Activated naive CD8-positive, alpha-beta T cell treated with anti-CD3 and anti-CD28 coated beads, Interleukin-2, amount 50 U/mL, for 16 hours (primary cell): ENCODE results near the gene GPR32.
"Not testable (repeated sequence)": the region's sequence is repeated elsewhere in the genome, so short reads cannot be mapped to it uniquely, and the experiment has no call there.

Experiments used
- DNase-seq: peaks from one replicate; pipeline ENCODE4 v3.0.0-alpha.2; 2020; ENCODE audit warnings: low read depth, low spot score

Gene GPR32

DNA sequence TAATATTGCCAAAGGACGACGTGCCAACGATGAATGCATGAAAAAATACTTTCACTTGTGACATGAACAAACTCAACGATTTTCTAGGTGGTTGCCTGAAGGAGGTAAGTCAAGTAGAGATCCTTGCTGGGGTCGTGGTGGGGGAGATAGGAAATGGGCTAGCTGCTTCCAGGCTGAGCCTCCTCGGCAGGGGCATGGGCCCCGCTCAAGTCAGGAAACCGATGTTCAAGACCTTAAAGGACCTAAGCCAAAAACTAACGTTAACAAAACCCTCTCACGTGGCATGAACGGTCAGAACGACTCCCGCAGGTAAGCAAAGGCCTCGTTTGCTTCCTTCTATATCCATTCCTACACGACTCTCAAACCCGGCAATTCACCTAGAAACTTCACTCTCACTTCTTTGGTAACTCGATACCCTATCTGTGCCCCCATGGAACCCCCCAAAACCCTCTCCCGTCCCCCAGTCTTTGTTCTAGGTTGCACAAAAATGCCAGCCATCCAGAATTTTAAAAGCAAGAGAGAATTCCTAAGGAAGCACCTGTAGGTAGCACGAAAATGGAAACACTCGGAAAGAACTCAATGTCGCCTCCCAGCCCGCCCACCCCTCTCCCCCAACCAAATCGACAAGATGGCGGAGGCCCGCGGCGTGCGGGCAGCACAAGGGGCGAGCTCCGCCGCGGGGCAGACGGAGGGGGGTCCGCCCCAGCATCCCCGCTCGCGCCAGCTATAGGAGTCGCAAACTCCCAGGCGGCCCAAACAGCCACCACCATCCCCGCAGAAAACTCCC is 33.6 kb downstream of the GPR32 start:
- no peak for DNase-seq

DNA sequence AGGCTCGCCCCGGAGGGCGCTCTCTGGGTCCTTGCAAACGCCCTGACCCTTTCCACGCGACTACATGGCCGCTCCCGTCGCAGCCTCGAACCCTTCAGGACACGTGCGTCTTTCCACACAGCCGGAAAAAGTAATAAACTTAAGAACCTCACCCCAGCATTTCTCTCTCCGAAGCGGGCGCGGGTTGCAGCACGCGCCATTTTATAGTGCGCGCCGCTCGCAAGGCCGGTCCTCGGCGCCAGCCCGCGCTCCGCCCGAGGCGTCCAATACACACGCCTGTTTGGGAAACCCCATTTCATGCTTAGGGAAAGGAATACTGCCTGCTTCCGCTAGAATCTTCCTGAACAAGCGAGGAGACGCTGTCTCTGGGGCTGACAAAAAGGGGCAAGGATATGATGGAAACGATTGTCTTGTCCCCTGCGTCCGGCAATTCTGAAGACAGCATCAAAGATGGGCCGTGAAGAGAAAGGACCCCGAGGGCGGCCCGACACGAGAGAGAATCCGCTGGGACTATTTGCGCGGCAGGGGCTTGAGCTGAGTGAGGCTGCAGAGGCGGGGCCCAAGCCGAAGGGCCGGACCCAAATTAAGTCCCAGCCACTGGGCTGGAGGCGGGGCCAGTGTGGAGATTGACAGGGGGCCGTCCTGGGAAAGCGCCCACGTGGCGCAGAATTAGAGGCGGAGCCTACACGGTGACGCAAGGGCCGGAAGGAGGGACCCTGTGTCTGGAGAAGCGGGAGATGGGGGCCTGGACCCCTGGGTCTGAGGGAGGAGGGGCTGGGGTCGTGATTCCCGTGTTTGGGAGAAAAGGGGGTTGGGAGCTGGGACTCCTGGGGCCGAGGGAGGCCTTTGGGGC is 34.4 kb downstream of the GPR32 start:
- peak; percentile 97 for DNase-seq

DNA sequence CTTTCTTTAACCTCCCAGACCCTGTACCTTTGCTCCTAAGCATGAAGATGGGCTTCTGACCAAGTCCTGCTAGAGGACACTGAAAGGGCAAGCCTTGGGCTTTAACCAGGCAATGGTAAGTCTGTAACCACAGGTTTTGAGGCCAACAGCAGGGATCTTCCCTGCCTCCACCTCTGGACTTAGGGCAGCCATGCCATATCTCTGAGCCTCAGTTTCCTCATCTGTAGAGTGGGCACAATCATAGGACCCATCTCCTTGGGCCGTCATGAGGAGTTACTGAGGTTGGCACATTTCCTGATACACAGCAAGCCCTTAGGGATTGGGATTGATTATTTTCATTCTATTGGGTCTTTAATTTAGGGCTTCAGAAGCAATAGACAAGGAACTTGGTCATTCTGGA is 38.6 kb downstream of the GPR32 start:
- DNase-seq: no peak

DNA sequence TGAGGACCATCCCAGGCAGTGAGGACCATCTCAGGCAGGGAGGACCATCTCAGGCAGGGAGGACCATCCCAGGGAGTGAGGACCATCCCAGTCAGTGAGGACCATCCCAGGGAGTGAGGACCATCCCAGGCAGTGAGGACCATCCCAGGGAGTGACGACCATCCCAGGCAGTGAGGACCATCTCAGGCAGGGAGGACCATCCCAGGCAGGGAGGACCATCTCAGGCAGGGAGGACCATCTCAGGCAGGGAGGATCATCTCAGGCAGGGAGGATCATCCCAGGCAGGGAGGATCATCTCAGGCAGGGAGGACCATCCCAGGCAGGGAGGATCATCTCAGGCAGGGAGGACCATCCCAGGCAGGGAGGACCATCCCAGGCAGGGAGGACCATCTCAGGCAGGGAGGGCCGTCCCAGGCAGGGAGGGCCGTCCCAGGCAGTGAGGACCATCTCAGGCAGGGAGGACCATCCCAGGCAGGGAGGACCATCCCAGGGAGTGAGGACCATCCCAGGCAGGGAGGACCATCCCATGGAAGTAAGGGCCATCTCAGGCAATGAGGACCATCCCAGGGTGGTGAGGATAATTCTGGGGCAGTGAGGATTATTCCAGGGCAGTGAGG is 41.5 kb downstream of the GPR32 start:
- not testable (repeated sequence) for DNase-seq

DNA sequence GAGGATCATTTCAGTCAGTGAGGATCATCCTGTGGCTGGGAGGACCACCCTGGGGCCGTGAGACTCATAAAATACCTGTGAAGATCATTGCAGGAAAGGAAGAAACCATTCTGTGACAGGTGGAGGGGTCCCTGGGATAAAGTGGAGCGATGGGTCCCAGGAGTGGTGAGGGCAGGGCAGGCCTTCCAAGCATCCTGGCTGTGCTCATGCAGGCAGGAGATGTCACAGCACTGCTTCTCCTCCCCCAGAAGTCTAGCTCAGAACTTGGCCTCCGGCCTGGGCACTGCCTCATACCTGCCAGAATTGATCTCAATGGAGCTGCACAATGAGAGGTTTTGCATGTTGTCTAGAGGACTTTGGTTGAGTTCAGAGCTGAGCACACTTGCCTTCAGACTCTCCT is 42.2 kb downstream of the GPR32 start:
- DNase-seq: no peak

DNA sequence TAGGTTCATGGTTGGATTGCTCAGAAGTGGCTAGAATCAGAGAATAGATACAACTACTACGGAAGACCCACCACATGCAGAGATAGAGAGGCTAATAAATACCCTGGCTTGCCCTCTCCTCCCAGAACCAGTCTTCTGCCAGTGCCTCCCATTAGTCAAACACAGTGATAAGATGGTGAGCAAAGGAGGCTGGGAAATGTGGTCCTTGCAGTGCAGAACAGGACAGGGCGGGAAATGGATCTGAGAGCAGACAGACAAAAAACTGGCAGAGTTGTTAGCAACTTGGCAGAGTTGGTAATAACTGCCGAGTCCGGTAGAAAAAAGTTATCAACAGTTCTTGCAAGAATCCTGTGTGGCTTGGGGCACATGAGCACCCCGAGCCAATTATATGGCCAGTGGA is 44.6 kb downstream of the GPR32 start:
- no peak for DNase-seq

DNA sequence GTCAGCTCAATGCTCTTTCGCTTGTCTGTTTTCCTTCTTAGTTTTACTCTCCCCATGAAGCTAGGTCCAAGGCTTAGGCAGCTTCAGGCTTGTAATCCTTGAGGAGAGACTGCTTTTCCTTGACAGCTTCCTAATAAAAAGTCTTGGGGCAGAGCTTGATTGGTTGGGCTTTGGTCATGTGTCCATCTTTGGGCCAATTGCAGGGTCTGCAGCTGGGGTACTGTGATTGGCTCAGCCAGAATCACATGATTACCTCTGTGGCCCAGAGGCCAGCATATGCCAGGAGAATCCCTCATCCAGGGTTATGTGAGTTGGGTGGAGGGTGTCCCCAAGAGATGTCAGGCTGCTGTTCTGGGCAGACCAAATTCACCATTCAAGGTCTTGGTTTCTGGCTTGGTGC is 45.2 kb downstream of the GPR32 start:
- DNase-seq: no peak

DNA sequence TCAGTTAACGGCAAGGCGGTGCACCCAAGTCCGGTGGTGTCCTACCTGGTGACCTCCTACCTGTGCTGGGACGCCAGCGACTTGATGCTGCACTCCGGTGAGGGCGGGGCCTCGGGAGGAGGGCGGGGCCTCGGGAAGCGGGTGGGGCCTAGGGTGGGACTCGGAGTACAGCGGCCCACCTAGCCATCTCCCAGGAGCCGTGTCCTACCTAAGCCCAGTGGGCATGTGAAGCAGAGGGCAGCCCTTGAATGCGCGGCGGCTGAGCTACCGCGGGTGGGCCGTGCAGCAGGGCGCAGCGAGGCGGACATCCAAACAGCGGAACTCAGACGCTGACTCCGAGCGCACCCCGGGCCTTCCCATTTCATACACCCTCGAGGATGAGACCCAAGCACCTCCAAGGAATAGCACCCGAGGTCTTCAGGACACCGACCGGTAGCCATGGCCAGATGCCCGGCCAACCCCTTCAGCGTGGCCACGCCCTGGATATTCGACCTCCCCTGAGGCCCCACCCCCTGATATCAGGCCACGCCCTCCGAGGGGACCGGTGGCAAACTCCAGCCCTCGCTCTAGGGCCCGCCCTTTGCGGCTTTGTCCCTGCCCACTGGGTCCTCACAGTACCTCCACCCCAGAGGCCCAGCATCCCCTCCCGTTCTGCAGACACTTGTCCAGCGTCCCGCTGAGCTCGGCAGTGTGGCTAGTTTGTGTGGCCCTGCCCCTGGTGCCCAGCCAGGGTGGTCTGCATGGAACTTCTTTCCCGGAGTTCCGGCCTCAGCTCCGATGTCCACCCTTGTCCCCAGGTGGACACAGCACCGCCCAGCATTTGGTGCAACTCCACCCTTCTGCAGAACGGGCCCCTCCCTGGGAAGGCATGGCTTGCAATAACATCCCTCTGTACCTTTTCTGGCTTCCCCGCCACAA is 47.9 kb downstream of the GPR32 start:
- DNase-seq: no peak

DNA sequence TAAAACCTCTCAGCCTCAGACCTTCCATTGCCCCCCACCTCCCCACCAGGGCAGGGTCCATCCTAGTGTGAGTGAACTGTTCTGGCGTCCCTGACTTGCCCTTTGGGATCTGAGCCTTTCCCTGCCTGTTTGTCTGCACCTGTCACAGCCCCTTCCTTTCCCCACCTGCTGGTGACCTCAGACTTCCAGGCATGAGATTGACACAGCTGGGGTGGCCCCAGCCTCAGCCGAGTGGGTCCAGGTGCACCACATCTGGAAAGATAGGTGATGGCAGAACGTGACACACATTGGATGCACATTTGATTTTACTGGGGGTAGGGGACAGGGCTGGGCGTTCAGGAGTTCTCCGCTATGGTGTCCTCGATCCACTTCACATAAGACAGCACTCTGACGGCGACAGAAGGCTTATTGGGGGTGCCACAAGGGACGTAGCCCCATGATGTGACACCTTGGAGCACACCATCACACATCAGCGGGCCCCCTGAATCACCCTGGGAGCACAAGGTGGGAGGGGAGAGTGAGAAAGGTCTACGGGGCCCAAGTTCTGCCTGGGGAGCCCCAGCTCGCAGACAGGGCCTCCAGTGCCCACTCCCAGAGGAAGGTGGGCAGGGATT is 48.7 kb downstream of the GPR32 start:
- no peak for DNase-seq

DNA sequence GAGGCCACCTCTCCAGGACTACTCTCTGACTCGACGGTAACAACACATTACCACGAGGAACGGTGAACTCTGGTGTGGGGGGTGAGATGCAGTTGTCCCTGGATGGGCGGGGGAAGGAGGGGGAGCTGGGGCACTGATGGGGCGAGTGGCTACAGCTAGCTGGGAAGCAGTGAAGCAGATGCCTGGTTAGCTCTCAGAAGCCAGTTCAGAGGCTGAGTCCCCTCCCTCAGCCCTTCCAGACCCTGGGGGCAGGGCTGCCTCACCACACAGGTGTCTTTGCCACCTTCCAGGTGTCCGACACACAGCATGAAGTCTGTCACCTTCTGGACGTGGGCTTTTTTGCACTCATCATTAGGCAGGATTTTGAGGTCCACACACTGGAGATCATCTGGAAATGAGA is 49.4 kb downstream of the GPR32 start:
- no peak for DNase-seq

DNA sequence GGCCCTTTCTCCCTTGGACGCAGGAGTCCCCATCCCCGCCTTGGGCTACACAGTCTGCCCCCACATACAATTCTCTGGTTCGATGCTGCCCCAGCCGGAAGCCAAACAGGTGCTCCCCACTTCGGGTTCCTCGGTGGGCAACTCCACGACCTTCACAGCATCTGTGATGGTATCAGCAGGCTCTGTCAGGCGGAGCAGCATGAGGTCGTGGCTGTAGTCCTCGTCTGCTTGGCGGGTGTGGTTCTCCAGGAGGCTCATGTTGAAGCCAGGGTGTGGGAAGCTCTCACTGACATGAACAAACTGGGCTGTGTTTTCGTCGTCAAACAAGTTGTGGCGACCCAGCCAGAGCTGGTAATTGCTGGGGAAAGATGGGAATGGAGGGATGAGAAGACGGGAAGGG is 49.8 kb downstream of the GPR32 start:
- no peak for DNase-seq

DNA sequence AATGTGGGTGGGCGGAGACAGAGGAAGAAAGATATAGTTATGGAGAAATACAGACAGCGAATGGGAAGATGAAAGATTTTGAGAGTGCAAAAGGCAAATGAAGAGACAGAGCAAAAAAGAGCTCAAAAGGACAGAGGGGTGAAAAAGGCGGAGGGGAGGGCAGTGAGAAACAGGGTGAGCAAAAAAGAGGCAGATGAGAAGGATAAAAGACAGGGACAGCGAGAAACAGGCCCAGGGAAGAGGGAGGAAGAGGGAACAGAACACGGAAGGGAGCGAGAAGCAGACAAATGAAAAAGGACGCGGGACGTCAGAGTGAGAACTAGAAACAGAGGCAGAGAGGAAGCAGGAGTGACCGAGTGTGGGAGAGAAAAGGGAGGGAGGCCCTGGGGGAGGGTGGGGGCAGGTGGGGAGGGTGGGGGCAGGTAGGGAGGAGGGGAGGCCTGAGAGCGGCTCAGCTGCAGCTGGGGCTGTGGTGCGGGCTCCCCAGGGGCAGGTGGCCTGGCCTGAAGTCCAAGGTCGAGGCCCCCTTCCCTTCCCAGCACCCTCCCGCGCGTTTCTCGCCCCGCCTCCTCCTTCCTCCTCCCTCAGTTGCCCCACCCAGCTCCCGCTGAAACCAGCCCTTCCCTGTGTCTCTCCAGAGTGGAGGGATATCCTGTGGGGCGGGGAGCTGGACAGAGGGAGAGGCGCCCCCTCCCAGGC is 50.4 kb downstream of the GPR32 start:
- DNase-seq: no peak

DNA sequence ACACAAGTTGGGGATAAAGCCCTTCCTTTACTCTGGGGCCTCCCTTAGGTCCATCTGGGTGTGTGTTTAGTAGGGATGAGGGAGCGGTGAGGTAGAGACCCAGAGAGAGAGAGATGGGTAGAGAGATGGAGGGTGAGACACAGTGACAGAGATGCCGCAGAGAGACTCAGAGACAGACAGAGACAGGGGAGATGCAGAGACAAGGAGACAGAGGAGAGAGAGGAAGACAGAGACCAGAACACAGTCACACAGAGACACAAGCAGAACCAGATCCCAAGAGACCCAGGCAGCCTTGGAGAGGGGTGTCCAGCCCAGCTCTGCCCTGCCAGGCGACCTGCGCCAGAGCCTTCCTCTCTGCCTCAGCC is 51.0 kb downstream of the GPR32 start:
- DNase-seq: no peak
